ENCODE results near the gene WNT6. TPM values are rescaled to one million over a fixed set of nuclear protein-coding genes. Genes with fewer than 3 reads are reported as not detected.

The WNT6 gene
- polyA plus RNA-seq, 1 donor = 0.24 TPM

DNA sequence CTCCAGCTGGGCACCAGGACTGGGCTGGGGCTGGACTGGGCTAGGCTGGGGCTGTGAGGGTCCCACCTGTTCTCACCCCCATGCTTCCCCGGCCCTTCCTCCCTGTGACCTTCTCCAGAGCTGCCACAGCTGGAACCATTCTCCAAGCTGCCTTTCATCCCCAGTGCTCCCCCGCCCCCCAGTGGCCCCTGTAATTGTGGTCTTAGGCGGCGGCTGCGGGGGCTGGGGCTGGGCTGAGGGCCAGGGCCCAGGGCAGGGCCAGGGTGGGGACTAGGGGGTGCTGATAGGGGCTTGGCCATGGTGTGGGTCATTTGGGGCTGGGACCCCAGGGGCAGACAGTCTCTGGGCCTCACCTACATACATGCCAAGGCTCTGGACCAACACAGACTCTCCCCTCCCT is 18.3 kb downstream of the WNT6 start:
- WGBS (ENCODE audit: insufficient coverage, low lambda C conversion rate) = no CpG with 5 or more reads among the region's 5 CpGs
- no peaks in the 10 kb centered on the region for H3K36me3 ChIP-seq (ENCODE audit: control insufficient read depth, insufficient read depth, low read length)
- H3K4me3 ChIP-seq (ENCODE audit: low read length) = no peak overlapping the region
- H3K9me3 ChIP-seq (ENCODE audit: control insufficient read depth, low read depth, low read length) = peaks cover 4% of the 10 kb centered on the region
- no peak overlapping the region for H3K27ac ChIP-seq (ENCODE audit: low read length)
- peaks cover 10% of the 10 kb centered on the region for H3K4me1 ChIP-seq (ENCODE audit: control insufficient read depth, insufficient read depth, low read length)
- peaks cover 99% of the 10 kb centered on the region for H3K27me3 ChIP-seq (ENCODE audit: control insufficient read depth, insufficient read depth, low read length)
- no peak for DNase-seq

DNA sequence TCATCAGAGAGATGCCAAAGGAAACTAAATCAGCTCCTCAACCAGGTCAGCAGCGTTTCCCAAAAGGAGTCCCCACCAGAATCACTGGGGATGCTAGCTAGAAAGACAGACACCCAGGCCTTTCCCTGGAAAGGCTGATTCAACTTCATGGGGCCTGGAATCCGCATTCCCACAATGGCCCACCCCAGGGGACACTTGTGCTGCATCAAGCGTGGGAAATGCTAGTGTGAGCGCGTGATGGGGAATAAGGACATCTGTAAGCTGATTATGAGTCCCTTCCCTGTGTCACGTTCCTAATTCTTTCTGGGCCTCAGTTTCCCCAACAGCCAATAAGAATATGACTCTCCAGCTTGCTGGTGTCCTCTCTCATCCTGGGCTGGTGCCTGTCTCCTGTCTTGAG is 18.9 kb downstream of the WNT6 start:
- Histone ChIP-seq H3K27ac (ENCODE audit: low read length) (no peak overlapping the region), H3K36me3 (ENCODE audit: control insufficient read depth, insufficient read depth, low read length) (no peaks in the 10 kb centered on the region), H3K4me1 (ENCODE audit: control insufficient read depth, insufficient read depth, low read length) (peaks cover 13% of the 10 kb centered on the region), H3K9me3 (ENCODE audit: control insufficient read depth, low read depth, low read length) (peaks cover 4% of the 10 kb centered on the region), H3K4me3 (ENCODE audit: low read length) (no peak overlapping the region), H3K27me3 (ENCODE audit: control insufficient read depth, insufficient read depth, low read length) (peaks cover 98% of the 10 kb centered on the region)
- WGBS (ENCODE audit: insufficient coverage, low lambda C conversion rate) = no CpG with 5 or more reads among the region's 6 CpGs
- no peak for DNase-seq

DNA sequence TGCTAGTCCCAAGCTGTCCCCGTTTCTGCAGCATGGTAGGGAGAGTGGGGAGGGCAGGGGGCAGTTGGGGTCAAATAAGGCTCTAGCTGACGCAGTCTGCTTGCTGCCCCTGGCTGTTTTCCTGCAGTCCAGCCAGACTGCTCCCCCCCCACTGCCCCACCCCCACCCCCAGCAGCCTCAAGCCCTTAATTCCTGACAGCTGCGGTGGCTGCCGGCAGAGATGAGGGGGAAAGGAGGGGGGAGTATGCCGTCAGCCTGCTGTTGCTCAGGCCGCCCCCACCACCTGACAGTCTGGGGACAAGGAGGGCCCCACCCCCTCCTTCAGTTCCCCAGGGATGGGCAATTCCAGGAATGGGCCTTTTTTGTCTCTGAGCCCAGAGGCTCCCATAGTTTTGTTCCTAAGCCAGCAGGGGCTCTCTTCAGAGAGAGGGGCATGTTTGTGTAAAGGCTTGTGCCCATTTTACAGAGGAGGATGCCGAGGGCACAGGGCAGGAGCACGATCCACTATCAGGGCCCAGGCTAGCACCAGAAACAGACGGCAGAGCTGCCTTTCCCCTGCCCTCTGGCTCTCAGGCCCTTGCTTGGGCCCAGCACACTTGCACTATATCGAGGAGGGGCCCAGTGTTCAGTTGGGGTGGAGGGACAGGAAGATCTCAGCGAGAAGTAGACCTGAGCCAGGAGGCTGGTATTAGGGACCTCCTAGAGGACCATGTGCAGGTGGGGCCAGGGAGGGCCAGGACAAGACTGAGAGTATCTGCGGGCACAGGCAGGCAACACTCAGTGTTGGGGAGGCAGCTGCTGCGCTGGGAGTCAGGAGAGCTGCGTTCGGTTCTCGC is 19.5 kb downstream of the WNT6 start:
- peaks cover 96% of the 10 kb centered on the region for H3K27me3 ChIP-seq (ENCODE audit: control insufficient read depth, insufficient read depth, low read length)
- no peaks in the 10 kb centered on the region for H3K36me3 ChIP-seq (ENCODE audit: control insufficient read depth, insufficient read depth, low read length)
- H3K9me3 ChIP-seq (ENCODE audit: control insufficient read depth, low read depth, low read length) = no peaks in the 10 kb centered on the region
- WGBS (ENCODE audit: insufficient coverage, low lambda C conversion rate) = no CpG with 5 or more reads among the region's 16 CpGs
- no peak for DNase-seq
- H3K27ac ChIP-seq (ENCODE audit: low read length) = no peak overlapping the region
- H3K4me3 ChIP-seq (ENCODE audit: low read length) = no peak overlapping the region
- H3K4me1 ChIP-seq (ENCODE audit: control insufficient read depth, insufficient read depth, low read length) = peaks cover 13% of the 10 kb centered on the region

DNA sequence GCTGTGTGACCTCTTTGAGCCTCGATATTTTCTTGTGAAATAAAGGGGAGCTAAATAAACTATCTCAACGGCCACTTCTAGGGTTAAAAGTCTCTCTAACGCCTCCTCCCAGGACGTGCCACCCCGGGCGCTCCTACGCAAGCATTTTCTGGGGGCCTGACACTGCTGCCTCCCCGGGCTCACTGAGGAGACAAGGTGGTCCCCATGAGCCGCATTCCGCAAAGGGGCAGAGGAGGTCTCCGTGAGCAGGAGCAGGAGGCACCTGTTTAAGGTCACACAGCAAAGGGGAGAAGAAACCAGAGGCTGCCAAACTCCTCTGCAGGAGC is 20.1 kb downstream of the WNT6 start:
- H3K9me3 ChIP-seq (ENCODE audit: control insufficient read depth, low read depth, low read length) = no peaks in the 10 kb centered on the region
- H3K36me3 ChIP-seq (ENCODE audit: control insufficient read depth, insufficient read depth, low read length) = no peaks in the 10 kb centered on the region
- DNase-seq = no peak
- H3K4me3 ChIP-seq (ENCODE audit: low read length) = no peak overlapping the region
- H3K27ac ChIP-seq (ENCODE audit: low read length) = no peak overlapping the region
- H3K4me1 ChIP-seq (ENCODE audit: control insufficient read depth, insufficient read depth, low read length) = peaks cover 13% of the 10 kb centered on the region
- no CpG with 5 or more reads among the region's 11 CpGs for WGBS (ENCODE audit: insufficient coverage, low lambda C conversion rate)
- H3K27me3 ChIP-seq (ENCODE audit: control insufficient read depth, insufficient read depth, low read length) = peaks cover 96% of the 10 kb centered on the region

DNA sequence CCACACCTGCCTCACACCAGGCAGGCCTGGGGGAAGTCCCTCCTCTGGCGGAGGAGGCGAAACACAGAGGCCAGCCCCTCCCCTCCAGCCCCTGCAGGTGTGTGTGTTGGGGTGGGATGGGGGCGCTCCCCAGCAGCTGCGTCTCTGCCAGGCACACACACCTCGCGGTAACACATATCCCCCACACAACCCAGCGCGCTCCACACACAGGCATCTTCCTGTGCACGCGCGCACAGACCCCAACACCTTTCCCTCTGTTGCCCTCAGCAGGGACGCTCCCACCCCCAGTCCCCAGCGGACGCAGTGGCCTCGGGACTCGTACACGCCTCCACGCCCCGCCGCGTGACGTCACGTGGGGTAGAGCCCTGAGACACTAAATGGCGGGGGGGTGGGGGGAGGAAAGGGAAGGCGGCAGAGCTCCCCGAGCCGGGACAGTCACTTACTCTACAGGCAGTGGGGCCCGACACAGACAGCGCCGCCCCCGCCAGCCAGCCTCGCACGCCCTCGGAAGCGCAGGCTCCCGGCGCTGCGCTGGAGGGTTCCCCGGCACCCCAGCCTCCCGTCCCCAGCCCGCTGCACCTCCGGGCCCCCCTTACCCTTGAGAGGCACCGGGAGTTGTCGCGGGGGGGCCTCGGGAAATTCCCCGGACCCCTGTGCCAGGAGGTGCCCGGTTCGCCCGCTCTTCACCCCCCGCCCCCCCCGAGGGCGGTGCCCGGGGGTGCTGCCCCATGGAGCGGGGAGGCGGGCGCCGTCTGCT is 20.7 kb downstream of the WNT6 start, which contains the start of gene WNT10A:
WNT10A (plus strand) TSS at position 751 of the 757 bp plus-strand sequence. CDS start 144 bp downstream, outside the sequence.
- Histone ChIP-seq H3K27me3 (ENCODE audit: control insufficient read depth, insufficient read depth, low read length) (peaks cover 96% of the 10 kb centered on the region), H3K9me3 (ENCODE audit: control insufficient read depth, low read depth, low read length) (no peaks in the 10 kb centered on the region), H3K4me1 (ENCODE audit: control insufficient read depth, insufficient read depth, low read length) (peaks cover 13% of the 10 kb centered on the region), H3K36me3 (ENCODE audit: control insufficient read depth, insufficient read depth, low read length) (no peaks in the 10 kb centered on the region), H3K4me3 (ENCODE audit: low read length) (no peak within 1 kb of the TSS), H3K27ac (ENCODE audit: low read length) (no peak within 1 kb of the TSS)
- WGBS (ENCODE audit: insufficient coverage, low lambda C conversion rate) = no CpG with 5 or more reads among the region's 58 CpGs
- peak in 1 of 2 donors; percentile 33 for DNase-seq

DNA sequence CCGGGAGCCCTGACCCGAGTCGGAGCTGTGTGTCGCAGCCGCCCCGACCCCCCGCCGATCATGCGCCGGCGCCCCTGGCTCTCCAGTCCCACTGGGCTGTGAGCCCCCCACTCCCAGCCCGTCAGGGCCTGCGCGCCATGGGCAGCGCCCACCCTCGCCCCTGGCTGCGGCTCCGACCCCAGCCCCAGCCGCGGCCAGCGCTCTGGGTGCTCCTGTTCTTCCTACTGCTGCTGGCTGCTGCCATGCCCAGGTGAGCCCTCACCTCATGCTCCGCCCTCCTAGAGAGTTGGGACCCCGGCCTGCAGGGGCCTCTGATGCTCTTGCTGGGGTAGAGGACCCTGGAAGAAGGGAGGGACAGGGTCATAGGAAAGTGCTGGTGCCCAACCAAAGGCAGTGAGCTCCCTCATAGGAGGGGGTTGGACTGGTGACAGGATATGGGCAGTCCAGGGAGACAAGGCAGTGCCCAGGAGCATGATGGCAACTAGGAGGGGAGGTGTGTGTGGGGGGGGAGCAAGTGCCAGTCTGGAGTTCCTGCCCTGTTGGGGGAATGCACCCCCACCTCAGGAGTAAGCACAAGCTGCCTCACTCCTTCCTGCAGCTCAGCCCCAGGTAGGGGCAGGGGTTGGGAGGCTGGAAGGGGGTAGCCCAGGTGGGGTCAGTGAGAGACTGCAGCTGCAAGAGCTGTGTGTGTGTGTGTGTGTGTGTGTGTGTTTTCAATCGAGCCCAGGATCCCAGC is 21.4 kb downstream of the WNT6 start:
- Histone ChIP-seq H3K9me3 (ENCODE audit: control insufficient read depth, low read depth, low read length) (no peaks in the 10 kb centered on the region), H3K27ac (ENCODE audit: low read length) (no peak overlapping the region), H3K27me3 (ENCODE audit: control insufficient read depth, insufficient read depth, low read length) (peaks cover 96% of the 10 kb centered on the region), H3K4me3 (ENCODE audit: low read length) (no peak overlapping the region), H3K36me3 (ENCODE audit: control insufficient read depth, insufficient read depth, low read length) (no peaks in the 10 kb centered on the region), H3K4me1 (ENCODE audit: control insufficient read depth, insufficient read depth, low read length) (peaks cover 13% of the 10 kb centered on the region)
- WGBS (ENCODE audit: insufficient coverage, low lambda C conversion rate) = no CpG with 5 or more reads among the region's 24 CpGs
- no peak for DNase-seq

DNA sequence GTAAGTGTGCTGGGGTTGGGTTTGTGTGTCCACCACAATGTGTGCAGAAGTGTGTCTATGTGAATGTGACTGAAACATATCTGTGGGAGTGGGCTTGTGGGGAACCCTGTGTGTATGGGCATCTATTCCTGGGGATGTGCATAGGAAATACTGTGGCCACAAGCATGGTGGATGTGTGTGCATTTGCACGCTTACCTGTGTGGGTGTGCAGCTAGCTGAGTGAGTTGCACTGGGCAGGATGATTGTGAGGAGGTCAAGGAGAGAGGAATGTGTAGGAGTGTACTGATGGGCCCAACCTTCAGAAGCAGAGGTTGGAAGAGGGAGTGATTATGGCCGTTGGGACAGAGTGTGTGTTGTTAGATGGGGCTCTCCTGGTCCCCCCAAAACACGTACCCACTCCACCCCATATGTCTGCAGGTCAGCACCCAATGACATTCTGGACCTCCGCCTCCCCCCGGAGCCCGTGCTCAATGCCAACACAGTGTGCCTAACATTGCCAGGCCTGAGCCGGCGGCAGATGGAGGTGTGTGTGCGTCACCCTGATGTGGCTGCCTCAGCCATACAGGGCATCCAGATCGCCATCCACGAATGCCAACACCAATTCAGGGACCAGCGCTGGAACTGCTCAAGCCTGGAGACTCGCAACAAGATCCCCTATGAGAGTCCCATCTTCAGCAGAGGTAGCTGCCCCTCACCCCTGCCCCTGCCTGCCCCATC is 22.3 kb downstream of the WNT6 start:
- Histone ChIP-seq H3K9me3 (ENCODE audit: control insufficient read depth, low read depth, low read length) (no peaks in the 10 kb centered on the region), H3K36me3 (ENCODE audit: control insufficient read depth, insufficient read depth, low read length) (no peaks in the 10 kb centered on the region), H3K4me3 (ENCODE audit: low read length) (no peak overlapping the region), H3K4me1 (ENCODE audit: control insufficient read depth, insufficient read depth, low read length) (peaks cover 13% of the 10 kb centered on the region), H3K27ac (ENCODE audit: low read length) (no peak overlapping the region), H3K27me3 (ENCODE audit: control insufficient read depth, insufficient read depth, low read length) (peaks cover 93% of the 10 kb centered on the region)
- WGBS (ENCODE audit: insufficient coverage, low lambda C conversion rate) = no CpG with 5 or more reads among the region's 13 CpGs
- no peak for DNase-seq

DNA sequence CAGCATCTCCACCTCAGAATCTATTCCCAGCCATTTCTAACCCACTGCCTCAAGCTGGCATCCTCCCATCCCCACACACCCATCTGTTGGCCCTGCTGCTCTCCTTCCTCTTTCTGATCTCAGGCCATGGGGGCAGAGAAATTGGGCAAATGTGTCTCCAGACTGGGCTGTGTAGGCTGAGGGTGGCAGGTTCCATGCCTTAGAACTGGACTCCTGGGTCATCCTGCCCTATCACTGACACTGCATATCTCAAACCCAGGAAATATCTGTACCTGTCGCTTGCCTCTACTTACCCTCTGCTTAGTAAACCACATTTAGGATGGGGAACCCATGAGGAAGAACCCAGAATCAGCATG is 22.8 kb downstream of the WNT6 start:
- no peaks in the 10 kb centered on the region for H3K36me3 ChIP-seq (ENCODE audit: control insufficient read depth, insufficient read depth, low read length)
- H3K27ac ChIP-seq (ENCODE audit: low read length) = no peak overlapping the region
- no peaks in the 10 kb centered on the region for H3K9me3 ChIP-seq (ENCODE audit: control insufficient read depth, low read depth, low read length)
- H3K27me3 ChIP-seq (ENCODE audit: control insufficient read depth, insufficient read depth, low read length) = peaks cover 93% of the 10 kb centered on the region
- H3K4me1 ChIP-seq (ENCODE audit: control insufficient read depth, insufficient read depth, low read length) = peaks cover 13% of the 10 kb centered on the region
- WGBS (ENCODE audit: insufficient coverage, low lambda C conversion rate) = no CpG with 5 or more reads among the region's 1 CpG
- no peak for DNase-seq
- no peak overlapping the region for H3K4me3 ChIP-seq (ENCODE audit: low read length)

DNA sequence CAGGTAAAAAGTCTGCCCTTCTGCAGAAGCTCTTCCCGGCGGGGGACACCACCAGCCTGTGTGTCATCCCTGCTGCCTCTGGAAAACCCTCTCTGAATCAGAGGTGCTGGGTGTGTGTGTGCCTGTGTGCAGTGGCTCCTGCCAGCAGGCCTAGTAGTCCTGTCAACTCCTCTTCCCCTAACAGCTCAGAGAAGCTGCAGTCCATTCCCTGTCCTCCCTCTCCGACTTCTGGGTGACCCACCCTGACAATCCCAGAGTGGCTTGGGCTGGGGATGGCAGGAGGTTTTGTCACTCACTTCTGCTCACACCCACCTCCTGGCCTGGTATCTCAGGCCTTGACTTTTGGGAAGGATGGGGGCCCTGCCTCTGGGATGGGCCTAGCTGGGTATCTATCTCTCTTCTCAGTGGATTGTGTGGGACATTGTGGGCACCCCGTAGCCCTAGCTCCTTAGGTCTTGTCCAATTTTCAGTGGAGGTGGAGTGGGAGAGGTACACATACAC is 23.3 kb downstream of the WNT6 start:
- peaks cover 13% of the 10 kb centered on the region for H3K4me1 ChIP-seq (ENCODE audit: control insufficient read depth, insufficient read depth, low read length)
- H3K9me3 ChIP-seq (ENCODE audit: control insufficient read depth, low read depth, low read length) = no peaks in the 10 kb centered on the region
- no CpG with 5 or more reads among the region's 4 CpGs for WGBS (ENCODE audit: insufficient coverage, low lambda C conversion rate)
- H3K27me3 ChIP-seq (ENCODE audit: control insufficient read depth, insufficient read depth, low read length) = peaks cover 90% of the 10 kb centered on the region
- no peak overlapping the region for H3K4me3 ChIP-seq (ENCODE audit: low read length)
- H3K27ac ChIP-seq (ENCODE audit: low read length) = no peak overlapping the region
- no peaks in the 10 kb centered on the region for H3K36me3 ChIP-seq (ENCODE audit: control insufficient read depth, insufficient read depth, low read length)
- DNase-seq = no peak
